K562 (cell line): ENCODE results near the gene DNAI7. TPM values are rescaled to one million over a fixed set of nuclear protein-coding genes. Genes with fewer than 3 reads are reported as not detected.
A peak's percentile ranks its signal among the peaks of the same experiment; 100 is the strongest.

Experiments used
- ATAC-seq: fragments of 200-7000 bp; cut with Tn5 transposase; 3 replicates; pipeline ENCODE4 v1.9.1; 2020; ENCODE audit warnings: moderate library complexity
- BruUV-seq: library from RNA; stranded (reverse); fragments of 400-500 nt; replicated peaks from 2 replicates; lab custom pipeline; 2021; lab: Mats Ljungman, UMichigan
- CTCF ChIA-PET: fragments of 300-600 bp; formaldehyde crosslinking; extraction: SDS; loops from one replicate; lab custom pipeline; 2021; ENCODE audit warnings: low intra/inter-chr PET ratio; lab: Yijun Ruan, JAX
- POLR2A ChIA-PET: fragments of 300-600, 350-650 bp; sonication (Branson Sonifier 250); formaldehyde crosslinking; extraction: SDS; loops from one replicate; lab custom pipeline; 2021; ENCODE audit warnings: antibody characterized with exemption, inconsistent platforms; lab: Yijun Ruan, JAX
- DNase-seq, 4 experiments: peaks; one replicate each; pipeline versions ENCODE4 v3.0.0 to v3.0.0-alpha.2; 2011 to 2018; ENCODE audit warnings: low spot score in 3 of 4, mixed read lengths in 3 of 4; ENCODE audit errors: extremely low read depth in 1 of 4
- FAIRE-seq: peaks from 2 replicates; lab custom pipeline; 2011; peaks lifted over from hg19 to GRCh38; lab: Jason Lieb, UNC
- H2AFZ ChIP-seq: 2 replicates; pipeline ENCODE4 v1.6.0; 2011; ENCODE audit warnings: low read depth, low read length, control low read depth, inconsistent platforms
- H3K27ac ChIP-seq: fragments of 200-600 bp; 3 replicates; pipeline ENCODE4 v1.8.0; 2011; ENCODE audit warnings: low read depth, mild to moderate bottlenecking, control low read depth, inconsistent platforms, low read length, moderate library complexity, mixed read lengths; ENCODE audit errors: extremely low read depth
- H3K27me3 ChIP-seq, 2 experiments: fragments of 300-600 bp in 1 of 2; 2 replicates in 1 of 2; 3 replicates in 1 of 2; pipeline versions ENCODE4 v1.6.0 to v1.8.0; 2011; ENCODE audit warnings: inconsistent platforms in 2 of 2, low read length in 2 of 2, mild to moderate bottlenecking in 1 of 2, mixed read lengths in 1 of 2, moderate library complexity in 1 of 2; ENCODE audit not compliant: control insufficient read depth in 2 of 2, insufficient read depth in 2 of 2
- H3K36me3 ChIP-seq: fragments of 300-600 bp; 3 replicates; pipeline ENCODE4 v1.8.0; 2011; ENCODE audit warnings: mild to moderate bottlenecking, low read length, inconsistent platforms; ENCODE audit not compliant: control insufficient read depth, insufficient read depth
- H3K4me1 ChIP-seq, 2 experiments: fragments of 200-600 bp in 1 of 2; replicated peaks in 1 of 2; 2 replicates in 1 of 2; 3 replicates in 1 of 2; pipeline versions ENCODE4 v1.5.1 to v1.8.0; 2011; ENCODE audit warnings: inconsistent platforms in 2 of 2, low read length in 2 of 2, mild to moderate bottlenecking in 1 of 2, mixed read lengths in 1 of 2, moderate library complexity in 1 of 2; ENCODE audit not compliant: control insufficient read depth in 2 of 2, insufficient read depth in 2 of 2
- H3K4me2 ChIP-seq: 2 replicates; pipeline ENCODE4 v1.6.1; 2011; ENCODE audit warnings: low read length, control low read depth, inconsistent platforms, mixed read lengths; ENCODE audit not compliant: insufficient read depth
- H3K4me3 ChIP-seq: fragments of 200-600 bp; sonication (generic), shearing (Covaris generic); 2 replicates; pipeline ENCODE4 v1.5.1; 2016; ENCODE audit warnings: control low read depth, inconsistent platforms
- H3K79me2 ChIP-seq: fragments of 200-600 bp; 3 replicates; pipeline ENCODE4 v1.8.0; 2011; ENCODE audit warnings: low read length, inconsistent platforms; ENCODE audit not compliant: control insufficient read depth, insufficient read depth
- H3K9ac ChIP-seq, 2 experiments: 2 replicates each; pipeline versions ENCODE4 v1.6.0 to v1.6.1; 2011; ENCODE audit warnings: low read depth in 2 of 2, low read length in 2 of 2, control low read depth in 1 of 2, inconsistent platforms in 1 of 2, mild to moderate bottlenecking in 1 of 2, mixed read lengths in 1 of 2; ENCODE audit not compliant: insufficient read depth in 1 of 2
- H3K9me1 ChIP-seq: one replicate; pipeline ENCODE4 v1.6.0; 2011; ENCODE audit warnings: inconsistent platforms, mild to moderate bottlenecking, low read length, moderate library complexity; ENCODE audit not compliant: control insufficient read depth, insufficient read depth
- H3K9me3 ChIP-seq: replicated peaks from 2 replicates; pipeline ENCODE4 v1.5.1; 2011; ENCODE audit warnings: low read depth, low read length, inconsistent platforms; ENCODE audit not compliant: control insufficient read depth, insufficient read depth
- H4K20me1 ChIP-seq: replicated peaks from 2 replicates; pipeline ENCODE4 v1.6.1; 2011; ENCODE audit warnings: low read length, inconsistent platforms, mixed read lengths; ENCODE audit not compliant: control insufficient read depth, insufficient read depth
- BRD4 ChIP-seq: fragments of 200-600 bp; sonication (generic); IDR thresholded peaks from 2 replicates; pipeline ENCODE4 v1.6.1; 2017; ENCODE audit warnings: inconsistent platforms
- NEUROD1 ChIP-seq: fragments of 150-350 bp; IDR thresholded peaks from 2 replicates; pipeline ENCODE4 v1.6.1; 2014; ENCODE audit warnings: borderline replicate concordance, low read length, low read depth; ENCODE audit not compliant: partially characterized antibody
- RHOXF2B ChIP-seq: fragments of 250-450 bp; sonication (Bioruptor Pico); conservative IDR thresholded peaks from 2 replicates; pipeline ENCODE4 v1.5.1; 2021
- WGBS: fragments of 100-300 bp; shearing (Covaris generic); methylation state at CpG from one replicate; pipeline ENCODE4 v1.1.6; 2016; ENCODE audit warnings: low coverage, mixed read lengths; ENCODE audit not compliant: insufficient coverage; ENCODE audit errors: missing lambda C conversion rate; 5-methylcytosine and 5-hydroxymethylcytosine counted together
- in situ Hi-C: fragments of 300-500 bp; cut with MboI; formaldehyde crosslinking; loops from 4 replicates; pipeline ENCODE4 v1.15.0; 2018; ENCODE audit warnings: inconsistent platforms, mixed read lengths
- intact Hi-C: fragments of 100-400 bp; cut with micrococcal nuclease; formaldehyde crosslinking; loops from 2 replicates; pipeline ENCODE4 v1.14.2; 2022
- polyA plus RNA-seq, 8 experiments: library from polyadenylated mRNA; depleted of rRNA in 4 of 8; stranded (reverse) in 5 of 8; unstranded in 3 of 8; fragments of >200 nt; fragmentation: Nextera tagmentation in 2 of 8; fragmentation: Illumina TruSeq in 1 of 8; extraction: Ambion mirVana in 2 of 8; extraction: Trizol in 1 of 8; gene quantifications; 2 replicates each; pipeline versions ENCODE4 v1.2.1 to v1.2.3, GENCODE V29; 2011 to 2014; ENCODE audit warnings: inconsistent platforms in 1 of 8, missing spikeins in 1 of 8
- total RNA-seq, 7 experiments: library from RNA; depleted of rRNA in 6 of 7; stranded (reverse); fragments of >200 nt in 6 of 7; fragmentation: Illumina TruSeq in 2 of 7; extraction: Trizol in 2 of 7; gene quantifications; 2 replicates each; pipeline versions ENCODE4 v1.2.1 to v1.2.3, GENCODE V29; 2011 to 2021; ENCODE audit warnings: low replicate concordance in 1 of 7
- TF ChIP-seq, protein P1 (sequence below), 2 experiments: fragments of 250-450 bp in 1 of 2; fragments of 450-650 bp in 1 of 2; sonication (Bioruptor Pico) in 1 of 2; IDR thresholded peaks; 2 replicates each; pipeline versions ENCODE4 v1.6.1 to v1.8.0; 2016 to 2021; ENCODE audit warnings: mild to moderate bottlenecking in 2 of 2, moderate library complexity in 2 of 2, missing compliant biosample characterization in 1 of 2, missing genetic modification characterization in 1 of 2
- TF ChIP-seq, protein P2 (sequence below): fragments of 450-650 bp; formaldehyde crosslinking; IDR thresholded peaks from 2 replicates; pipeline ENCODE4 v1.4.0; 2020; ENCODE audit warnings: mild to moderate bottlenecking, mixed read lengths
- TF ChIP-seq, protein P3 (sequence below): fragments of 200-800 bp; sonication (Bioruptor generic); IDR thresholded peaks from 2 replicates; pipeline ENCODE4 v1.6.1; 2017; ENCODE audit warnings: missing genetic modification characterization, missing compliant biosample characterization
- TF ChIP-seq, protein P4 (sequence below), 2 experiments: fragments of 450-650 bp in 1 of 2; sonication (generic) in 1 of 2; formaldehyde crosslinking in 1 of 2; IDR thresholded peaks; 2 replicates each; pipeline versions ENCODE4 v1.7.1 to v1.9.0; 2016 to 2022; ENCODE audit warnings: inconsistent platforms in 1 of 2, mild to moderate bottlenecking in 1 of 2, missing genetic modification reagents in 1 of 2

Gene DNAI7
- total and polyA plus RNA-seq, 9 of the 15 experiments (the other 6 are each of a cell fraction or from before 2014, with no cell fraction given) = 0.06 to 0.76 (median 0.17) TPM; not detected in 1

DNA sequence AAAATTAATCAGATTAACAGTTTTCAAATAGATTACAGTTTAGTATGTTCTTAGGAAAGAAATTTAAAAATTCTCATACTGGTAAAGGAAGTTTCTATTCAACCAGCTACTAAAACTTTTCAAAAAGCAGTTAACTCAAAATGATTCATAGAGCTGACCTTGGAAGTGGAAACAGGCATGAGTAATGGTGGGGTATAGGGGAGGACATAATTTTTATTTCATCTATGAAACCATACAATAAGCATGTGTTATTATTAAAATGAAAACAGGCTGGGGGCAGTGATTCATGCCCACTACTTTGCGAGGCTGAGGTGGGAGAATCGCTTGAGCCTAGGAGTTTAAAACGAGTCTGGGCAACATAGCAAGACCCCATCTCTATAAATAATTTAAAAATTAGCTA, 73.0 kb downstream of the DNAI7 start (continued):
- TF ChIP-seq, protein P1, sequence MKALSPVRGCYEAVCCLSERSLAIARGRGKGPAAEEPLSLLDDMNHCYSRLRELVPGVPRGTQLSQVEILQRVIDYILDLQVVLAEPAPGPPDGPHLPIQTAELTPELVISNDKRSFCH (CRISPR knock-in tag; IDR thresholded peaks at IDR 0.05) = no peak
- TF ChIP-seq, protein P1 (tag; IDR thresholded peaks at IDR 0.05) = no peak
- TF ChIP-seq NEUROD1 (no peak), BRD4 (no peak), RHOXF2B (CRISPR knock-in tag) (no peak)
- TF ChIP-seq, protein P2, sequence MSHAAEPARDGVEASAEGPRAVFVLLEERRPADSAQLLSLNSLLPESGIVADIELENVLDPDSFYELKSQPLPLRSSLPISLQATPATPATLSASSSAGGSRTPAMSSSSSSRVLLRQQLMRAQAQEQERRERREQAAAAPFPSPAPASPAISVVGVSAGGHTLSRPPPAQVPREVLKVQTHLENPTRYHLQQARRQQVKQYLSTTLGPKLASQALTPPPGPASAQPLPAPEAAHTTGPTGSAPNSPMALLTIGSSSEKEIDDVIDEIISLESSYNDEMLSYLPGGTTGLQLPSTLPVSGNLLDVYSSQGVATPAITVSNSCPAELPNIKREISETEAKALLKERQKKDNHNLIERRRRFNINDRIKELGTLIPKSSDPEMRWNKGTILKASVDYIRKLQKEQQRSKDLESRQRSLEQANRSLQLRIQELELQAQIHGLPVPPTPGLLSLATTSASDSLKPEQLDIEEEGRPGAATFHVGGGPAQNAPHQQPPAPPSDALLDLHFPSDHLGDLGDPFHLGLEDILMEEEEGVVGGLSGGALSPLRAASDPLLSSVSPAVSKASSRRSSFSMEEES (CRISPR knock-in tag) = no peak
- TF ChIP-seq, all 486 proteins: peak for 0

DNA sequence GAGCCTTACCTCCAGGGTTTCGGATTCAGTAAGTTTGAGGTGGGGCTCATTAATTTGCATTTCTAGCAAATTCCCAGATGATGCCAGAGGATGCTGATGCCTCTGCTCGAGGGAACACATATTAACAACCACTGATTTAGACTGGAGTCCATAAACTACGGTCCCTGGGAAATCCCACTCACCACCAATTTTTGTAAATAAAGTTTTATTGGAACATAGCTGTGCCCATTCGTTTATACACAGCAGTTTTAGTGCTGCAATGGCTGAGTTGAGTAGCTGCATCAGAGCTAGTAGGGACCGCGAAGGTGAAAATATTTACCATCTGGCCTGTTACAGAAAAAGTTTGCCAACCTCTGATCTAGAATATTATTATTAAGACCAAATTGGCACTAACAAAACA, 73.8 kb downstream of the DNAI7 start:
- 31% methylated on average over 6 of the region's 6 CpGs for WGBS

More for the DNA sequence above, 73.8 kb downstream of the DNAI7 start:
- Histone ChIP-seq H3K4me2 (no peak overlapping the region), H2AFZ (no peak overlapping the region), H3K4me3 (no peak overlapping the region), H3K4me1 (no peaks in the 10 kb centered on the region), H3K27me3 (no peaks in the 10 kb centered on the region; a peak in 1 of 5 replicates), H4K20me1 (no peaks in the 10 kb centered on the region), H3K9me1 (no peaks in the 10 kb centered on the region), H3K9me3 (no peaks in the 10 kb centered on the region), H3K79me2 (no peaks in the 10 kb centered on the region), H3K27ac (no peak overlapping the region), H3K36me3 (no peaks in the 10 kb centered on the region), H3K9ac (no peak overlapping the region)
- TF ChIP-seq, protein P3, sequence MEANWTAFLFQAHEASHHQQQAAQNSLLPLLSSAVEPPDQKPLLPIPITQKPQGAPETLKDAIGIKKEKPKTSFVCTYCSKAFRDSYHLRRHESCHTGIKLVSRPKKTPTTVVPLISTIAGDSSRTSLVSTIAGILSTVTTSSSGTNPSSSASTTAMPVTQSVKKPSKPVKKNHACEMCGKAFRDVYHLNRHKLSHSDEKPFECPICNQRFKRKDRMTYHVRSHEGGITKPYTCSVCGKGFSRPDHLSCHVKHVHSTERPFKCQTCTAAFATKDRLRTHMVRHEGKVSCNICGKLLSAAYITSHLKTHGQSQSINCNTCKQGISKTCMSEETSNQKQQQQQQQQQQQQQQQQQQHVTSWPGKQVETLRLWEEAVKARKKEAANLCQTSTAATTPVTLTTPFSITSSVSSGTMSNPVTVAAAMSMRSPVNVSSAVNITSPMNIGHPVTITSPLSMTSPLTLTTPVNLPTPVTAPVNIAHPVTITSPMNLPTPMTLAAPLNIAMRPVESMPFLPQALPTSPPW (CRISPR knock-in tag) = no peak
- TF ChIP-seq, protein P4, sequence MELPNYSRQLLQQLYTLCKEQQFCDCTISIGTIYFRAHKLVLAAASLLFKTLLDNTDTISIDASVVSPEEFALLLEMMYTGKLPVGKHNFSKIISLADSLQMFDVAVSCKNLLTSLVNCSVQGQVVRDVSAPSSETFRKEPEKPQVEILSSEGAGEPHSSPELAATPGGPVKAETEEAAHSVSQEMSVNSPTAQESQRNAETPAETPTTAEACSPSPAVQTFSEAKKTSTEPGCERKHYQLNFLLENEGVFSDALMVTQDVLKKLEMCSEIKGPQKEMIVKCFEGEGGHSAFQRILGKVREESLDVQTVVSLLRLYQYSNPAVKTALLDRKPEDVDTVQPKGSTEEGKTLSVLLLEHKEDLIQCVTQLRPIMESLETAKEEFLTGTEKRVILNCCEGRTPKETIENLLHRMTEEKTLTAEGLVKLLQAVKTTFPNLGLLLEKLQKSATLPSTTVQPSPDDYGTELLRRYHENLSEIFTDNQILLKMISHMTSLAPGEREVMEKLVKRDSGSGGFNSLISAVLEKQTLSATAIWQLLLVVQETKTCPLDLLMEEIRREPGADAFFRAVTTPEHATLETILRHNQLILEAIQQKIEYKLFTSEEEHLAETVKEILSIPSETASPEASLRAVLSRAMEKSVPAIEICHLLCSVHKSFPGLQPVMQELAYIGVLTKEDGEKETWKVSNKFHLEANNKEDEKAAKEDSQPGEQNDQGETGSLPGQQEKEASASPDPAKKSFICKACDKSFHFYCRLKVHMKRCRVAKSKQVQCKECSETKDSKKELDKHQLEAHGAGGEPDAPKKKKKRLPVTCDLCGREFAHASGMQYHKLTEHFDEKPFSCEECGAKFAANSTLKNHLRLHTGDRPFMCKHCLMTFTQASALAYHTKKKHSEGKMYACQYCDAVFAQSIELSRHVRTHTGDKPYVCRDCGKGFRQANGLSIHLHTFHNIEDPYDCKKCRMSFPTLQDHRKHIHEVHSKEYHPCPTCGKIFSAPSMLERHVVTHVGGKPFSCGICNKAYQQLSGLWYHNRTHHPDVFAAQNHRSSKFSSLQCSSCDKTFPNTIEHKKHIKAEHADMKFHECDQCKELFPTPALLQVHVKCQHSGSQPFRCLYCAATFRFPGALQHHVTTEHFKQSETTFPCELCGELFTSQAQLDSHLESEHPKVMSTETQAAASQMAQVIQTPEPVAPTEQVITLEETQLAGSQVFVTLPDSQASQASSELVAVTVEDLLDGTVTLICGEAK (IDR thresholded peaks at IDR 0.05) = peak; percentile 90
- TF ChIP-seq, protein P4 (CRISPR knock-in tag; IDR thresholded peaks at IDR 0.05) = peak; percentile 75
- no peak for DNase-seq
- in situ Hi-C loops = no loop called here
- intact Hi-C loops = no loop called here
- ChIA-PET CTCF (no interaction called here), POLR2A (no interaction called here)
- BruUV-seq = no TSS peak
- no peak for FAIRE-seq
- ATAC-seq = no peak
